Fibroblast of the aortic adventitia (primary cell): Measurements from ENCODE around the gene PPIL1. TPM values are rescaled to one million over a fixed set of nuclear protein-coding genes. Genes with fewer than 3 reads are reported as not detected.

Source experiments
- DNase-seq: peaks from one replicate; pipeline ENCODE4 v3.0.0-alpha.2; 2010; ENCODE audit warnings: low read depth
- H3K4me3 ChIP-seq: 2 replicates; pipeline ENCODE4 v1.5.1; 2011; ENCODE audit warnings: low read depth, mild to moderate bottlenecking, control low read depth, low read length, moderate library complexity
- CTCF ChIP-seq: IDR thresholded peaks from 2 replicates; pipeline ENCODE4 v1.5.1; 2011; ENCODE audit warnings: mild to moderate bottlenecking, low read length, control low read depth, inconsistent platforms; ENCODE audit not compliant: insufficient read depth
- total RNA-seq: library from RNA; depleted of rRNA; stranded (reverse); fragments of >200 nt; gene quantifications from 2 replicates; pipeline ENCODE4 v1.2.3, GENCODE V29; 2012; ENCODE audit warnings: low replicate concordance

Gene PPIL1
- total RNA-seq, 1 donor: 36.9 TPM

GRCh38 chr6:36848658-36849441 is 25.8 kb downstream of the PPIL1 start:
- DNase-seq: no peak
- no peak for TF ChIP-seq CTCF
- no peak overlapping the region for H3K4me3 ChIP-seq

- TF ChIP-seq CTCF: no peak
- no peak overlapping the region for H3K4me3 ChIP-seq
- DNase-seq: no peak
Observed at GRCh38 chr6:36847991-36848390, 26.6 kb downstream of the PPIL1 start.

GRCh38 chr6:36847152-36847551 is 27.5 kb downstream of the PPIL1 start:
- no peak overlapping the region for H3K4me3 ChIP-seq
- no peak for DNase-seq
- TF ChIP-seq CTCF: no peak

- DNase-seq: no peak
- TF ChIP-seq CTCF: no peak
- H3K4me3 ChIP-seq: no peak overlapping the region
Observed at GRCh38 chr6:36845233-36845632, 29.4 kb downstream of the PPIL1 start.

GRCh38 chr6:36844232-36845170 is 30.1 kb downstream of the PPIL1 start:
- H3K4me3 ChIP-seq: no peak overlapping the region
- TF ChIP-seq CTCF: no peak
- DNase-seq: no peak

- no peak for TF ChIP-seq CTCF
- H3K4me3 ChIP-seq: no peak overlapping the region
- no peak for DNase-seq
Observed at GRCh38 chr6:36843170-36843569, 31.4 kb downstream of the PPIL1 start.
